Liver (tissue), 9 donors: Measurements from ENCODE around the gene ADAMTS2. TPM values are rescaled to one million over a fixed set of nuclear protein-coding genes. Genes with fewer than 3 reads are reported as not detected.

ENCODE experiments used
- DNase-seq: peaks from one replicate; pipeline ENCODE4 v3.0.0-alpha.2; 2017; ENCODE audit warnings: low spot score
- H3K27ac ChIP-seq, 2 donors: one replicate each; pipeline ENCODE4 v1.7.0; 2013; ENCODE audit warnings: inconsistent platforms in 2 of 2, low read length in 2 of 2, control low read depth in 1 of 2, low read depth in 1 of 2, mild to moderate bottlenecking in 1 of 2
- H3K27me3 ChIP-seq, 4 donors: one replicate each; pipeline versions ENCODE4 v1.6.1 to v1.7.0; 2013; ENCODE audit warnings: low read length in 3 of 4, inconsistent platforms in 1 of 4, mild to moderate bottlenecking in 1 of 4, moderate library complexity in 1 of 4; ENCODE audit not compliant: control insufficient read depth in 4 of 4, insufficient read depth in 4 of 4
- H3K36me3 ChIP-seq, 4 donors: one replicate each; pipeline versions ENCODE4 v1.6.1 to v1.7.0; 2013; ENCODE audit warnings: low read length in 3 of 4, mild to moderate bottlenecking in 3 of 4, low read depth in 1 of 4, moderate library complexity in 1 of 4; ENCODE audit not compliant: control insufficient read depth in 4 of 4, insufficient read depth in 3 of 4
- H3K4me1 ChIP-seq, 4 donors: one replicate each; pipeline versions ENCODE4 v1.6.1 to v1.7.0; 2013; ENCODE audit warnings: low read length in 3 of 4, mild to moderate bottlenecking in 3 of 4, moderate library complexity in 1 of 4; ENCODE audit not compliant: control insufficient read depth in 4 of 4, insufficient read depth in 4 of 4
- H3K4me3 ChIP-seq, 3 donors: one replicate each; pipeline versions ENCODE4 v1.6.1 to v1.7.0; 2013; ENCODE audit warnings: low read length in 3 of 3, control low read depth in 1 of 3, low read depth in 1 of 3, mild to moderate bottlenecking in 1 of 3
- H3K9ac ChIP-seq, 2 donors: one replicate each; pipeline ENCODE4 v1.7.0; 2013; ENCODE audit warnings: low read length in 2 of 2, mild to moderate bottlenecking in 2 of 2, moderate library complexity in 2 of 2, control low read depth in 1 of 2, low read depth in 1 of 2
- H3K9me3 ChIP-seq, 4 donors: one replicate each; pipeline versions ENCODE4 v1.6.1 to v1.7.0; 2013; ENCODE audit warnings: low read length in 3 of 4; ENCODE audit not compliant: control insufficient read depth in 4 of 4
- ATF3 ChIP-seq: IDR thresholded peaks from 2 replicates; pipeline ENCODE4 v1.6.1; 2016; ENCODE audit warnings: antibody characterized with exemption
- CTCF ChIP-seq: fragments of 150-350 bp; IDR thresholded peaks from 2 replicates; pipeline ENCODE4 v1.5.1; 2017; ENCODE audit warnings: improper control_type of control experiment, low read depth, low read length; ENCODE audit not compliant: missing input control
- EGR1 ChIP-seq, 2 donors: IDR thresholded peaks; 2 replicates each; pipeline ENCODE4 v1.6.1; 2016 to 2018; ENCODE audit warnings: antibody characterized with exemption in 2 of 2, low read depth in 2 of 2
- FOXA1 ChIP-seq: IDR thresholded peaks from 2 replicates; pipeline ENCODE4 v1.6.1; 2016; ENCODE audit warnings: antibody characterized with exemption
- HNF4A ChIP-seq, 2 donors: conservative IDR thresholded peaks; 2 replicates each; pipeline ENCODE4 v1.6.1; 2016; ENCODE audit warnings: antibody characterized with exemption in 2 of 2, mild to moderate bottlenecking in 2 of 2
- HNF4G ChIP-seq: IDR thresholded peaks from 2 replicates; pipeline ENCODE4 v1.6.1; 2016; ENCODE audit warnings: antibody characterized with exemption
- JUND ChIP-seq, 2 donors: IDR thresholded peaks; 2 replicates each; pipeline ENCODE4 v1.6.1; 2016; ENCODE audit warnings: antibody characterized with exemption in 2 of 2
- MAX ChIP-seq: IDR thresholded peaks from 2 replicates; pipeline ENCODE4 v1.6.1; 2016; ENCODE audit warnings: antibody characterized with exemption
- NR2F2 ChIP-seq: IDR thresholded peaks from 2 replicates; pipeline ENCODE4 v1.6.1; 2016; ENCODE audit warnings: antibody characterized with exemption
- RAD21 ChIP-seq, 2 donors: IDR thresholded peaks; 2 replicates each; pipeline ENCODE4 v1.6.1; 2016; ENCODE audit warnings: antibody characterized with exemption in 2 of 2, mild to moderate bottlenecking in 2 of 2
- REST ChIP-seq: IDR thresholded peaks from 2 replicates; pipeline ENCODE4 v1.6.1; 2016; ENCODE audit warnings: antibody characterized with exemption, mild to moderate bottlenecking
- RXRA ChIP-seq, 2 donors: IDR thresholded peaks; 2 replicates each; pipeline ENCODE4 v1.6.1; 2017 to 2018; ENCODE audit warnings: antibody characterized with exemption in 2 of 2, mild to moderate bottlenecking in 1 of 2
- TAF1 ChIP-seq: conservative IDR thresholded peaks from 2 replicates; pipeline ENCODE4 v1.6.1; 2016; ENCODE audit warnings: antibody characterized with exemption, mild to moderate bottlenecking
- WGBS: extraction: QIAGEN DNeasy Blood & Tissue Kit; methylation state at CpG from one replicate; pipeline ENCODE4 v1.1.7; 2013; 5-methylcytosine and 5-hydroxymethylcytosine counted together
- polyA plus RNA-seq, 2 donors: library from polyadenylated mRNA; stranded (reverse) in 1 of 2; unstranded in 1 of 2; fragments of 200-250 nt in 1 of 2; fragments of >200 nt in 1 of 2; fragmentation: Nextera tagmentation in 1 of 2; extraction: Ambion mirVana in 1 of 2; gene quantifications; one replicate each; pipeline versions ENCODE4 v1.2.1 to v1.2.3, GENCODE V29; 2013 to 2015
- total RNA-seq, 2 donors: library from RNA; depleted of rRNA; stranded (reverse); fragments of >200 nt; gene quantifications; one replicate each; pipeline ENCODE4 v1.2.3, GENCODE V29; 2014
- donor health status: healthy.
- donor health status: healthy.
- donor health status: healthy.
- donor health status: healthy.
- donor health status: healthy.

Gene ADAMTS2
- total and polyA plus RNA-seq, 4 donors = 2.7 to 24.3 (median 12.0) TPM

GRCh38 chr5:179223961-179224360 is 121.3 kb downstream of the ADAMTS2 start (continued):
- TF ChIP-seq CTCF = no peak

- peaks cover 4 to 9% (median 4%) of the 10 kb centered on the region in 4 donors for H3K9me3 ChIP-seq
- no peak overlapping the region for H3K9ac ChIP-seq
- no peak overlapping the region for H3K4me3 ChIP-seq
- no peak for DNase-seq
- H3K27ac ChIP-seq = no peak overlapping the region
- TF ChIP-seq NR2F2 (no peak), REST (no peak), RXRA (IDR thresholded peaks at IDR 0.05) (no peak), CTCF (no peak), HNF4G (no peak), RAD21 (IDR thresholded peaks at IDR 0.05) (no peak), ATF3 (no peak), FOXA1 (no peak), EGR1 (IDR thresholded peaks at IDR 0.05; ENCODE audit: low read depth in 2 of 2) (no peak), HNF4A (conservative IDR thresholded peaks at IDR 0.05) (no peak), JUND (IDR thresholded peaks at IDR 0.05) (no peak), MAX (no peak), TAF1 (no peak)
- 82% methylated on average over 14 of the region's 14 CpGs for WGBS
- no peaks in the 10 kb centered on the region for H3K27me3 ChIP-seq
- H3K36me3 ChIP-seq = no peaks in the 10 kb centered on the region
- H3K4me1 ChIP-seq = peaks cover 0 to 3% (median 0%) of the 10 kb centered on the region in 4 donors
Measured at GRCh38 chr5:179223528-179223927, 121.7 kb downstream of the ADAMTS2 start.
